Measurements from ENCODE around the gene RTN1.

- TF ChIP-seq CTCF (IDR thresholded peaks at IDR 0.05 in 4 of 5, conservative IDR thresholded peaks at IDR 0.05 in 1 of 5) (no peak), POLR2A (IDR thresholded peaks at IDR 0.05) (no peak)
Measured at GRCh38 chr14:59583755-59584154, 286.8 kb downstream of the RTN1 start.

All from gastrocnemius medialis (tissue), 4 donors.